GM12874 (cell line): Measurements from ENCODE around the gene SAMD8.

Experiments used
- CTCF ChIP-seq: IDR thresholded peaks from 2 replicates; pipeline ENCODE4 v1.5.1; 2011; ENCODE audit warnings: low read depth, mild to moderate bottlenecking, control low read depth, low read length, moderate library complexity; ENCODE audit not compliant: insufficient read depth

The SAMD8 gene

GRCh38 chr10:75209921-75210281 is 98.4 kb downstream of the SAMD8 start:
- TF ChIP-seq CTCF: no peak

GRCh38 chr10:75210282-75211006 is 99.0 kb downstream of the SAMD8 start, which contains the start of gene VDAC2:
Gene VDAC2 (plus strand): TSS chr10:75210796. CDS start chr10:75211159, 363 bp downstream.
- no peak for TF ChIP-seq CTCF

- no peak for TF ChIP-seq CTCF
These were observed 99.7 kb downstream of the SAMD8 start for GRCh38 chr10:75211007-75211691.

- TF ChIP-seq CTCF: no peak
These were observed 100.9 kb downstream of the SAMD8 start for GRCh38 chr10:75212343-75212742.

- no peak for TF ChIP-seq CTCF
These were observed 108.8 kb downstream of the SAMD8 start for GRCh38 chr10:75220274-75220673.

- no peak for TF ChIP-seq CTCF
These were observed 112.1 kb downstream of the SAMD8 start for GRCh38 chr10:75223507-75223906.

GRCh38 chr10:75226095-75226494 is 114.6 kb downstream of the SAMD8 start:
- TF ChIP-seq CTCF: no peak
